ES-I3 (cell line): ENCODE data around the gene PPP6R1.

Experiments
- H3K36me3 ChIP-seq: 2 replicates; pipeline ENCODE4 v1.6.1; 2013; ENCODE audit warnings: mild to moderate bottlenecking, low read length, control low read depth, moderate library complexity; ENCODE audit not compliant: insufficient read depth
- H3K4me1 ChIP-seq: 2 replicates; pipeline ENCODE4 v1.6.1; 2013; ENCODE audit warnings: mild to moderate bottlenecking, control low read depth, low read length; ENCODE audit not compliant: insufficient read depth
- H3K9ac ChIP-seq: 2 replicates; pipeline ENCODE4 v1.6.1; 2013; ENCODE audit warnings: low read depth, mild to moderate bottlenecking, low read length, moderate library complexity
- H3K9me3 ChIP-seq: 2 replicates; pipeline ENCODE4 v1.6.1; 2013; ENCODE audit warnings: mild to moderate bottlenecking, low read length, moderate library complexity; ENCODE audit not compliant: control insufficient read depth, insufficient read depth

The PPP6R1 gene

DNA sequence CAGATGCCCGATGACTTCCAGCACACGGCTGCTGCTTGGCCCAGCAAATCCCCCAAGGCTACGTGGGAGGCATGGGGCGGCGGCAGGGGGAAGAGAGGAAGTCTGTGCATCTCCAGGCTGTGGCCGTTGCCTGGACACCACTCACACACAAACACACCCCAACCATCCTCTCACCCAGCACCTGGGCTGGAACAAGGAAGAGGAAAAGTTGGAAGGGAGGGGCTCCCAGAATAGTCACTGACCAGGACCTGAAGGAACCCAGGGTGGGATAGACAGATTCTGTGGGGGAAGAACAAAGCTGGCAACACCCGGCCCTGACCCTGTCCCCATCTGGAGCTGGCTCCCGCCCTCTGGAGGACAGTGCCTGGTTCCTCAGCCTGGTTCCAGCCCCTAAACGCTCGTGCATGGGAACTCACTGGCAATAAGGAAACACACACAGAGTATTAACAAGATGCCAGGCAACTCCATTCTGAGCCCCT lies 11.2 kb downstream of the PPP6R1 start:
- peaks cover 4% of the 10 kb centered on the region; the same call in 1 of the 2 replicates for H3K36me3 ChIP-seq
- H3K9ac ChIP-seq = no peak overlapping the region

GRCh38 chr19:55246462-55247451 lies 12.1 kb downstream of the PPP6R1 start:
- H3K4me1 ChIP-seq = peaks cover 6% of the 10 kb centered on the region
- H3K9ac ChIP-seq = no peak overlapping the region
- H3K36me3 ChIP-seq = peaks cover 6% of the 10 kb centered on the region; the same call in 1 of the 2 replicates
- no peaks in the 10 kb centered on the region for H3K9me3 ChIP-seq

More for the DNA sequence above, 11.2 kb downstream of the PPP6R1 start:
- no peaks in the 10 kb centered on the region for H3K9me3 ChIP-seq
- peaks cover 8% of the 10 kb centered on the region for H3K4me1 ChIP-seq

GRCh38 chr19:55245236-55245904 lies 13.4 kb downstream of the PPP6R1 start:
- Histone ChIP-seq H3K9me3 (no peaks in the 10 kb centered on the region), H3K4me1 (no peaks in the 10 kb centered on the region), H3K9ac (no peak overlapping the region), H3K36me3 (peaks cover 6% of the 10 kb centered on the region; the same call in 1 of the 2 replicates)

- no peak overlapping the region for H3K9ac ChIP-seq
- H3K36me3 ChIP-seq = peaks cover 6% of the 10 kb centered on the region; the same call in 1 of the 2 replicates
These were observed 14.7 kb downstream of the PPP6R1 start for GRCh38 chr19:55244004-55244680.

GRCh38 chr19:55242517-55242916 lies 16.3 kb downstream of the PPP6R1 start:
- H3K4me1 ChIP-seq = no peaks in the 10 kb centered on the region
- no peak overlapping the region for H3K9ac ChIP-seq
- H3K36me3 ChIP-seq = peaks cover 13% of the 10 kb centered on the region
- no peaks in the 10 kb centered on the region for H3K9me3 ChIP-seq

More at GRCh38 chr19:55244004-55244680, 14.7 kb downstream of the PPP6R1 start:
- Histone ChIP-seq H3K9me3 (no peaks in the 10 kb centered on the region), H3K4me1 (no peaks in the 10 kb centered on the region)

DNA sequence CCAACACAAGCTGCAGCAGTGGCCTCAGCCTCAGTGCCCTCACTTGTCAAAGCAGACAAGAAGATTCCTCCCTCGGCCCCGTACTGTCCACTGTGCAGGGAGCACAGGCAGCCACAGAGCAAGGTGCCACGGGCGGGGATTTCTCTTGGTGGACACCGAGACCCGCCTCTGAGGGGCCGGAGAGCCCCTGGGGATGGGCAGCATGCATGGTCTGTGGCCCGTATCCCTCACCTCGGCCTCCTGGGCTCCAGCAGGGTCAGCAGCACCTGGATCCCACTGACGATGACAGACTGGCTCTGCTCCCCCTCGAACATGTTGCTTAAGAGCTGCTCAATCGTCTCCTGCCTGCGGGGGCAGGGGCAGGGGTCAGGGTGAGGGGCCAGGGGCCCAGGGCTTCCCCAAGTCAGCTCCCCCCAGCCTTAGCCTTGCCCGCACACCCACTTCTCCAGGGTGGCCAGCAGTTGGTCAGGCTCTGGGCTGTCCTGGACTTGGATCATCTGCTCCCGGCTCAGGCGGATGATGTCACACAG lies 16.8 kb downstream of the PPP6R1 start:
- no peaks in the 10 kb centered on the region for H3K4me1 ChIP-seq
- no peaks in the 10 kb centered on the region for H3K9me3 ChIP-seq
- no peak overlapping the region for H3K9ac ChIP-seq
- peaks cover 13% of the 10 kb centered on the region for H3K36me3 ChIP-seq

DNA sequence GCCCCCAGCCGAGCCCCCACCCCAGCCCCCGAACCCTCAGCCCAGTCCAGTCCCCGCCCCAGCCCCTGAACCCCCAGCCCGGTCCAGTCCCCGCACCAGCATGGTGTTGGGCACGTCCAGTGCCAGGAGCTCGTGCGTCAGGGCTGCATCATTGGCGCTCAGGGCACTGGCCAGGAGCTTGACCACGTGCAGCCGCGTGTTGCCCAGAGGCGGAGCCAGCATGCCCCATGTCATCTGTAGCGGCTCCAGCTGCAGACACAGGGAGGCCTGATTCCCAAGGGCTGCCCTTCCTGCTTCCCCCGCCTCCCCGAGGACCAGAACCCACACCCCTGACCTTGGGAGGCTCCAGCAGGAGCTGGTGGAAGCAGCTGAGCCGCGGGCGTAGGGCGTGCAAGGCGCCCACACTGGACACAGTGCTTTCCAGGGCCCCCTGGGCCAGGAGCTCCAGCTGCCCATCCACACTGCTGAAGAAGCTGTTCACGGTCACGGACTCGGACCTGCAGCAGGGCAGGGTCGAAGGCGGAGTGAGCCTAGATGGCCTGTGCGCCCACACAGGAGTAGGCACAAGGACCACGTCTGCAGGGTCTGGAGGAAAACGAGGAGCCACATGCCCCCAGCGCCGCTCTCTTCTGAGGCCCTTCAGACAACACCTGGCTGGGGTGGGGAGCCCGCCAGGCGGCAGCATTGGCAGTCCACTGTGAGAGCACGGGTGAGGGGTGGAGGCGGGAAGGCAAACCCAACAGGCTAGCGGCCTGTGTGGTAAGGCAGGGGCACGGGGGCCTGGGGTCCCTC lies 17.5 kb downstream of the PPP6R1 start:
- no peak overlapping the region for H3K9ac ChIP-seq
- no peaks in the 10 kb centered on the region for H3K4me1 ChIP-seq
- H3K9me3 ChIP-seq = no peaks in the 10 kb centered on the region
- peaks cover 12% of the 10 kb centered on the region for H3K36me3 ChIP-seq

- no peaks in the 10 kb centered on the region for H3K4me1 ChIP-seq
- H3K36me3 ChIP-seq = peaks cover 9% of the 10 kb centered on the region
- H3K9ac ChIP-seq = no peak overlapping the region
- H3K9me3 ChIP-seq = no peaks in the 10 kb centered on the region
These were observed 18.1 kb downstream of the PPP6R1 start for GRCh38 chr19:55240713-55241020.

- Histone ChIP-seq H3K36me3 (peaks cover 18% of the 10 kb centered on the region), H3K9me3 (no peaks in the 10 kb centered on the region), H3K4me1 (no peaks in the 10 kb centered on the region), H3K9ac (no peak overlapping the region)
These were observed 19.8 kb downstream of the PPP6R1 start for GRCh38 chr19:55239004-55239403.

GRCh38 chr19:55238030-55238429 lies 20.8 kb downstream of the PPP6R1 start:
- Histone ChIP-seq H3K36me3 (peaks cover 18% of the 10 kb centered on the region), H3K9ac (no peak overlapping the region), H3K9me3 (no peaks in the 10 kb centered on the region), H3K4me1 (no peaks in the 10 kb centered on the region)

DNA sequence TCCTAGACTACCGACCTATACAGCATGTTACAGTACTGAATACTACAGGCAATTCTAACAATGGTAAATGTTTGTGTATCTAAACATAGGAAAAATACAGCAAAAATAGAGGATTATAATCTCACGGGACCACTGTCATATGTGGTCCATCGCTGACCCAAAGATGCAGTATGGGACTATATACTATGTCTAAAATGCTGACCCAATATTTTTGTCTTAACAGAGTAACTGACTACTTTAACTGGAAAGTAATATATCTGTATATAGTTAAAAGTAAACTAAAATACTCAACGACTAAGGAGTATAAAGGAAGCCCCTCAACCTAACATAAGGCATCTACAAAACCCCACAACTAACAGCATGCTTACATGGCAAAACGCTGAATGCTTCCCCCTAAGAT lies 25.8 kb downstream of the PPP6R1 start:
- Histone ChIP-seq H3K4me1 (no peaks in the 10 kb centered on the region), H3K36me3 (peaks cover 9% of the 10 kb centered on the region), H3K9me3 (no peaks in the 10 kb centered on the region), H3K9ac (no peak overlapping the region)

DNA sequence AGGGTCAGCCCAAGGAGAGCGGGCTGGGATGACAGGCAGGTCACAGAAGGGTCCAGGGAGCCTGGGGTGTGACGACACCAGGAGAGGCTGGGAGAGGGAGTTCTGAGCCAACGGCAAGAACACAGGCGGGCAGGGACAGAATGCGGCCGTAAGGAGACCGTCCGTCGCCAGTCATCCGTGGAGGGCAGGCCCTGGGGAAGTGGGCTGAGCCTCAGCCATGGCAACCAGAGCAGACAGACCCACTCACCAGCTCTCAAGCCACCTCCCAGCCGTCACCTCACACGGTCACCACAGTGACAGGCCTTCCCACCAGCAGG lies 26.6 kb downstream of the PPP6R1 start:
- Histone ChIP-seq H3K9ac (no peak overlapping the region), H3K36me3 (peaks cover 8% of the 10 kb centered on the region), H3K9me3 (no peaks in the 10 kb centered on the region), H3K4me1 (no peaks in the 10 kb centered on the region)

GRCh38 chr19:55231391-55232285 lies 27.2 kb downstream of the PPP6R1 start:
- H3K36me3 ChIP-seq = peaks cover 8% of the 10 kb centered on the region
- H3K4me1 ChIP-seq = no peaks in the 10 kb centered on the region
- no peak overlapping the region for H3K9ac ChIP-seq
- H3K9me3 ChIP-seq = no peaks in the 10 kb centered on the region
